RKO (cell line): ENCODE measurements around the gene DIP2C.
"Not testable (repeated sequence)": the region's sequence is repeated elsewhere in the genome, so short reads cannot be mapped to it uniquely, and the experiment has no call there.

Experiments
- DNase-seq: peaks from one replicate; pipeline ENCODE4 v3.0.0-alpha.2; 2016; ENCODE audit warnings: low spot score

DIP2C gene

DNA sequence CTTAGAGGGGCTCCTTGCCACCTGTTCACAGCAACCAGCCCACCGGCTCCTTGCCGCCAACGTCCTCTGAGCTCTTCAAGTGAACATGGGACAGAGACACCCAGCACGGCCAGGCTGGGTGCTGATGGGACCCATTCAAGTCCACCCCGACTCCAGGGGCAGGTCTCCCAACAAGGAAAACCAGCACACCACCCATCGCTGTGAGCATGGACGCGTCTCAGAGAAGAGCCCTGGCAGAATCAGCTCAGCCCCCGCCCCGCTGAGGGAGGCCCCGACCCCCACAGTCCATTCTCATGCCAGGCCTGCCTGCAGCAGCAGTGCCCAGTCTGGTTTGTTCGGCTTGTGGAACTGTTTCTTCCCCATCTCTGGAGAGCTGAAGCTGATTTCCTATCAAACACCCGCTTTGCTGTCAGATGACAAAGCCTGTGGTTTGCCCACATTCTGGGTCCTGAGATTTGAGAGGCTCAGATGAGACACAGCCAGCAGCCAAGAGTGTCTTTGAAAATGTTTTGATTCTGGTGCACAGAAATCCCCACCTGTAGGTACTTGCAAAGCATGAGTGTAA is 337.6 kb downstream of the DIP2C start:
- no peak for DNase-seq

DNA sequence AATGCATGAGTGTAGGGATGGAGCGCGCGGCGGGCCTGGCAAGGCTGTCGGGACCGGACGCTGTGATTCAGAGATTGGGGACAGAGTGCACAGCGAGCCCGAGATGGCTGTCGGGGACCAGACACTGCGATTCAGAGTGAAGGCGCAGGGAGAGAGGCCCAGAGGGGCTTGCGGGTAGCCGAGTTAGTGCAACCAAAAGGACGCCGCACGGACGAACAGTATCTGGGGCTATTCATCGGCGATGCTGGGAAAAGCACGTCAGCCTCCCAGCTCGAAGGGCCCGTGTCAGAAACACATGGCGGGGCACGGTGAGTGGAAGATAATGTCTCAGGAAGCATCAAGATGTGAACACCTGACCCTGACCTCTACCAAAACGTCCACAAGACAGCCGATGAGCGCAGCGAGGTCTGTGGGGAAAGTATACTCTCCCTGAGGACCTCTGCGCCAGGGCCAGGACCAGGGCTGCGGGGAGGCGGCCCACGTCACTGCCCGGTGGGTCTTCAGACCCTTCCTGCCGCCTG is 338.4 kb downstream of the DIP2C start:
- DNase-seq: no peak

DNA sequence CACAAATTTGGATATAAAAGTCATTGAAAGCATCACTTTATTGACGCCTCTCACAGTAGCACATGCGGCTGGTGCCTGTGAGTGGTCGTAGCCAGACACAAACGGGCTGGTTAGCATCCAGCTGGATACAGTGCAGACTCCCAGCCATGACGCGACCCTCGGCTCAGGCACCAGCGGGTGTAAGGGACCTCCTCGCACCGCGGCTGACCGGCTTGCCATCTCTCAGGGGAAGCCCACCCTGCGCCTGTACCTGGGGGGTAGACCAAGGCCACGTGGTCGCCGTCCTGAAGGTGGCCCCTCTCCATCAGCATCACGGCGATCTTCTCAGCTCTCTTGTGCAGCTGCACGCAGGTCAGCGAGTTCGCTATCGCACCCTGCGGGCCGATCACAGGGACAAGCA is 340.4 kb downstream of the DIP2C start:
- no peak for DNase-seq

DNA sequence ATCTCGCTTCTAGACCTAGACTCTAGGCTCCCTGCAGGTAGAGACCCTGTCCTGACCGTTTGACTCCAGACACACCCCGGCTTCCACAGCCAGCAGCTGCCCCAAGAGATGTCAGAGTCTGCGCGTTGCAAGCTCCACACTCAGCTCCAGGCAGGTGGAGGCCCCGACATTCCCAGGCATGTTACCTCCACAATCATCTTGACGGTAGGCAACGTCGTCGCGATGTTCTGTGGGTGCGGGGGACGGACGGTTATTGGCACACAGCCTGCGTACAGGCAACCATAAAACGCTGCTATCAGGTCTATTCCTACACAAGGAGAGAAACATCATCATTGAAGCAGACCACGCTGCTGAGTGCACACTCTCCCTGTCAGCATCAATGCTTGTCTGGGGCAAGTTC is 341.0 kb downstream of the DIP2C start:
- no peak for DNase-seq

DNA sequence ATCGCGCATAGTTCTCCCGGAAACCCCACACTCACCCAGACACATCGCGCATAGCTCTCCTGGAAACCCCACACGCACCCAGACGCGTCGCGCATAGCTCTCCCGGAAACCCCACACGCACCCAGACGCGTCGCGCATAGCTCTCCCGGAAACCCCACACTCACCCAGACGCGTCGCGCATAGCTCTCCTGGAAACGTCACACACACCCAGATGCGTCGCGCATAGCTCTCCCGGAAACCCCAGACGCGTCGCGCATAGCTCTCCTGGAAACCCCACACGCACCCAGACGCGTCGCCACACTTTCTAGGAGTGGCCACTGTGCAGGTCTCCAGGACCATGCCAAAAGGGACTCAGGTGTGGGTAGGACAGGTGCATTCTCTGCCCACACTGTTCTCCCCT is 341.7 kb downstream of the DIP2C start:
- DNase-seq: not testable (repeated sequence)

DNA sequence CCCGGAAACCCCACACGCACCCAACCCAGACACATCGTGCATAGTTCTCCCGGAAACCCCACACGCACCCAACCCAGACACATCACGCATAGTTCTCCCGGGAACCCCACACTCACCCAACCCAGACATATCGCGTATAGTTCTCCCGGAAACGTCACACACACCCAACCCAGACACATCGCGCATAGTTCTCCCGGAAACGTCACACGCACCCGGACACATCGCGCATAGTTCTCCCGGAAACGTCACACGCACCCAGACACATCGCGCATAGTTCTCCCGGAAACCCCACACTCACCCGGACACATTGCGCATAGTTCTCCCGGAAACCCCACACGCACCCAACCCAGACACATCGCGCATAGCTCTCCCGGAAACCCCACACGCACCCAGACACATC is 342.3 kb downstream of the DIP2C start:
- DNase-seq: not testable (repeated sequence)

DNA sequence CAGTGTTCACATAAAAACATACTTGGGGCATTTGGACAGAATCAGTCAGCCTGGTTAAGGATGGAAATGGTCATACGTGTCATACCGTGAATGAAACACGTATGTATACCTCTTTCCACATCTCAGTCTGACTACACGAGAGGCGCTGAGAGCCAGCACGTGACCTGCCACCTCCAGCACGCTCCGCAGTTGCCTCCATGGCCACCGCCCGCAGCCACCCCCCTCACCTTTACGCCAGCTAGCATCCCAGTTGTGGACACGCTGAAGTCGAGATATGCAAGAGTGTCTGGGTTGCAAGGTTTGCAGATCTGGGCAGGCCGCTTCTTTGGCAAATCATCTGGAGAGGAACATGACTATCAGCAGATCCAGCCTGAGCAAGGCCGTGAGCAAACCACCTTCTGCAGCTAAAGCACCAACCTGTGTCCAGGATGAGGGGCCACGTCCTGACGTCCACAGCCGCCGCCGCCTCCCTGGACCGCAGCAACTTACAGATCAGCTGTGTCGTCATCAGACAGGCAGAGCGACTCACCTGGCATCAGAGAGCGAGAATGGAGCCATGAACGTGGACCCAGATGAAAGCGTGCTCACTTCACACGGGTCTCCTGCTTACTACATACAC is 344.8 kb downstream of the DIP2C start:
- DNase-seq: no peak

DNA sequence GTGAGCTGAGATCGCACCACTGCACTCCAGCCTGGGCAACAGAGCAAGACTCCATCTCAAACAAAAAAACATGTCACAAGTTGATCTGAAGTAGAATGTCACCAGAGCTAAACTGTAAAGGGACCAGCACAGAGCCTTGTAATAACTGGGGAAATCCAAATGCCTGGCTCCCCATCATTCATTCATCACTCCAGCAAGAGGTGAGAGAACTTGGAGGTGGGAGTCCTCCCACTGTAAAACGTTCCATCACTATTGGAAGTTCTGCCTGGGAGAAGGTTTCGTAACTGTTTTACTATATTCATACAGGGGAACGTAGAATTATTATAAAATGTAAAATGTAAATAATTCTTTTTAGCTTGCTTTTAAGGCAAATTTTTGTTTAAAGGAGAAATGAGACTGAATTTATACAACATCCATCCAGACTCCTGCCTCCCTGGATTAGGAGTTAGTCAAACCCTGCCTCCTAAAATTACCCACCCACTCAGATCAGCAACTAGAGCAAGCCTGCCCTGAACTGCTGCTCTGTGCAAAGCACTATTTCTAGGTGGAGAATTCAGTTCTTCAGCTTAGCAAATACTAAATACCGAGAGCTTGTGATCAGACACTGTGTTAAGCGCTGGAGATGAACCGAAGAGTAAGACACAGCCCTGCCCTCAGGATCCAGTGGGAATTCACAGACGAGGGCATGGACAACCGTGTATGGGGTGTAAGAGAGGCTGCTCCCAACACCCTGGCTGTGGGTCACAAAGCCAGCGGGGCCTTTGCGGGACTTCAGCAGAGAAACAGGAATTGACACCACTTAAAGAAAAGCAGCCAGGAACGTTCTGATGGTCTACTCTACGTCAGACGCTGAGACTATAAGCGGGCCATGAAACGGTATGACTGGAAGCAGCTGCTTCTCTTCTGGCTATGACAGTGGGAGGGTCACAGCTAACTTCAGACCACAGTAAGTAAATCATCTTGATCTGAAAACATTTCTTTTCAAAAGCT is 345.9 kb downstream of the DIP2C start:
- no peak for DNase-seq

DNA sequence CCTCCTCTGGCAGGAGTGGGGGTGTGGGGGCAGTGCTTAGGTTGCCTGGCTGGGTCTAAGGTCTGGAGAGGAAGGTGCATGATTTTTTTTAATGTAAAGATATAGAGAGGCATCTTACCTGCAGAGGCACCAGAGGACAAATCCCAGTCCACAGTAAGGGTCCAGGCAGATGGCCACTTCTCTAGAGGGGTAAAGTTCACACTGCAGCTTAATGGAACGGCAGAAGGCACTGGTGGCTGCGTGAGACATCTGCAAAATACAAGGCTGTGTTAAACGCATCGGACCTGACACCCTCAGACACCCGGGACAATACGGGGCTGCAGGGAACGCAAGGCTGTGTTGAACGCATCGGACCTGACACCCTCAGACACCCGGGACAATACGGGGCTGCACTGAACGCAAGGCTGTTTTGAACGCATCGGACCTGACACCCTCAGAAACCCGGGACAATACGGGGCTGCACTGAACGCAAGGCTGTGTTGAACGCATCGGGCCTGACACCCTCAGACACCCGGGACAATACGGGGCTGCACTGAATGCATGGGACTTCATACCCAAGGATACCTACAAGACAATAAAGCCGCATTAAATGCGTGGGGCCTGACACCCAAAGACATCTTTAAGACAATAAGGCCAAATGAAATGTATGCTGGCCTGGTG is 348.3 kb downstream of the DIP2C start:
- no peak for DNase-seq

DNA sequence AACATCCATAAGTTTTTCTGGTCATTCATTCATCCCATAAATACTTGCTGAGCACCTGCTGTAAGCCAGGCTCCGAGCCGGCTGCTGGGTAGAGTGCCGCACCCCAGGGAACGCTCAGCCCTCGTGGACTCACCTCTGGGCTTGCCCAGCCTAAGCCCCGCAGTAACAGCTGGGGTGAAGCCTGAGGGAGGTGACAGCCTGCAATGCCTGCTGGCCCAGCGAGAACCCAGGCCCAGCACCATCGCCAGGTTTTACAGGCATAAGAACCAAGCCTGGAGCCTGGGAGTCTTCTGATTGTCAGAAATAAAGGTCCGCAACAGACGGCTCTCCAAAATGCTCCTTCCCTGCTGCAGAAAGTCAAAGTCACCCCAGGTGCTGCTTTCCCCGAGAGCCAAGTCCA is 348.8 kb downstream of the DIP2C start:
- no peak for DNase-seq

DNA sequence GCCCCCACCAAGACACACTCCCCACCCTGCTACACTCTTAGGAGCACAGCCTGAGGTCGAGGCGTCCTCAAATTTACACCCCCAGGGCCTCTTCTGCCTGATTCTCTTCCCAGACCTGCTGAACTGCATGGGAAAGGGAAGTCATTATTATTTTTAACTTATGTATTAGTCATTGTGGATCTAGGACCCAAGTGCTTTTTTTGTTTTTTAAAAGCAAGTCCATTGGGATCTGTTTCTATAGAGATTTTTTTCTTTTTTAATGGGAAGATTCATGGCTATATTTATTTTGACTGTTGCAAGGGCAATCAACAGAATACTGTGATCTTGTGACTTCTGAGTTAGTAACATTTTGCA is 350.5 kb downstream of the DIP2C start:
- DNase-seq: no peak

DNA sequence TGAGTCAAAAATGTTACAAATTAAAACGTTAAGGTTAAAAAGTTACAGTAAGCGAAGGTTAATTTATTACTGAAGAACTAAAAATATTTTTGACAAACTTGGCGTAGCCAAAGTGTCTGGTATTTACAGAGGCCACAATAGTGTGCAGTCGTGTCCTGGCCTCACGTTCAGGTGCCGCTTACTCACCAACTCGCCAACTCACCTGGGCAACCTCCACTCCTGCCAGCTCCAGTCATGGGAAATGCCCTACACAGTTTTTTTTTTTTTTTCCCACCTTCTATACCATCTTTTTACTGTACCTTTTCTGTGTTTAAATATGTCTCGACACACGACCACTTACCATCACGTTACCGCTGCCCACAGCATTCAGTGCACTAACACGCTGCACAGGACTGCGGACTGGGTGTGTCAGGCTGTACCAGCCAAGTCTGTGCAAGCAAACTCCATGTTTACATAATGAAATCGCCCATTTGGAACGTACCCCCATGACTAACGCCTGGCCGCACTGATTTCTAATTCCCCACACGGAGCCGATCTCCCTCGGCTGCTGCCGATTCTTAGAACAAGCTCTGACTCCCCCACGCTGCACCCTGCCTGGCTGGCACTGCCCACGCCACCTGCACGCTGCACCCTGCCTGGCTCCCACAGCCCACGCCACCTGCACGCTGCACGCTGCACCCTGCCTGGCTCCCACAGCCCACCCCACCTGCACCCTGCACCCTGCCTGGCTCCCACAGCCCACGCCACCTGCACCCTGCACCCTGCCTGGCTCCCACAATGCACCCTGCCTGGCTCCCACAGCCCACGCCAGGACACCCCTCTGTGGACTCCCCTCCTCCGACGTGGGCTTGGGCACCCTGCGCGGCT is 351.1 kb downstream of the DIP2C start:
- no peak for DNase-seq

DNA sequence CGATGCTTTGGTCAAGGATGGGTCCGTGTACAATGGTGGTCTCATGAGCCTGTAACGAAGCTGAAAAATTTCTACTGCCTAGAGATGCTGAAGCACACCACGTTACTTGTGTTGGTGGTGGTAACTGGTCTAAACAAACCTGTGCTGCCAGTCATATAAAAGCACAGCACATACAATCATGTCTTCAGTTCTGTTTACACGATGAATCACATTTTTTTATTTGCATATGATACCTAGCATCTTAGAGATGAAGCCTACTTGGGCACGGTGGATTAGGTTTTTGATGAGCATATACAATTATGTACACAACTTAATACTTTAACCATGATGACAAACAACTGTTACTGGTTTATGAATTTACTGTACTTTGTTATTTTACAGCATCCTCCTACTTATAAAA is 353.2 kb downstream of the DIP2C start:
- no peak for DNase-seq

DNA sequence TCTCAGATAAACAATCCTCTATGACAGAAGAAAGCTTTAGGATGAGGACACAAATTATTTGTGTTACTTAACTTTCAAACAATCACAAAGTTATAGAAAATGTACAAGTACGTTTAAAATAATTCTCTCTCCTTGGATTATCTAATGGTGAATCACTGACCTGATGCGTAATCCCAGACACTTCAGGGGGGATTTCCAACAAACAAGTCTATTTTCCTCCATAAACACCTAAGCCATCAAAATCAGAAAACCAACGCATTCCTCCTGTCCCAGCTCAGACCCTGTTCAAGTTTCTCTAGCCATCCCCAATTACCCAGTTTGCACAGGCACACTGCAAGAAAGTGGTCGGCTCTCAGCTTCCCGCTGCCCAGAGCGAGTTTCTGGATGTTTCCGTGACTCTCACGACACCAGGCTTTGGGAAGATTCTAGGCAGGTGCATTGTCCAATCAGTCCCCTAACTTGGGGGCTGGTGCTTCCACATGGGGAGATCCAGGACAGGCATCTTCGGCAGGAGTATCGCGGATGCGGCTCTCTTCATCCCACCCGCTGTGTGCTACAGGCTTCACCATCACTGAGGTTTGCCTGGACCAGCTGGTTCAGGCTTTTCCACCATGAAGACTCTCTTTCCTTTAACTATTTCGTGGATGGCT is 354.2 kb downstream of the DIP2C start:
- DNase-seq: peak; percentile 20

DNA sequence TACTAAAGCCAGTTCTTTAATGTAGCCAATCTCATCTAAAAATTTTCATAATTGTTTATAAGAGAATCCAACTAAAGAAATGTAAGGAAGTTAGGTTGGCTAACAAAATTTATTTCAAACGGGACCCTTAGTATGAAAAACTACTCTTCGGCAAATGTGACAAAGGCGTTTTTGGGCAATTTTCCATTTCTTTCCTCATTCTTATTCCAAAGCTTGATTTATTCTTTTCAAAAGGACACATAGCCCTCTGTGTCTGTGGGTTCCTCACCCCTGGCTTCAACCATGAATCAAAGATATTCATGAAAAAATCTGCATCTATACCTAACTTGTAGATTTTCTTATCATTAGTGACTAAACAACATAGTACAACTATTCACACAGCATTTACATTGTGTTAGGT is 358.3 kb downstream of the DIP2C start:
- DNase-seq: no peak

DNA sequence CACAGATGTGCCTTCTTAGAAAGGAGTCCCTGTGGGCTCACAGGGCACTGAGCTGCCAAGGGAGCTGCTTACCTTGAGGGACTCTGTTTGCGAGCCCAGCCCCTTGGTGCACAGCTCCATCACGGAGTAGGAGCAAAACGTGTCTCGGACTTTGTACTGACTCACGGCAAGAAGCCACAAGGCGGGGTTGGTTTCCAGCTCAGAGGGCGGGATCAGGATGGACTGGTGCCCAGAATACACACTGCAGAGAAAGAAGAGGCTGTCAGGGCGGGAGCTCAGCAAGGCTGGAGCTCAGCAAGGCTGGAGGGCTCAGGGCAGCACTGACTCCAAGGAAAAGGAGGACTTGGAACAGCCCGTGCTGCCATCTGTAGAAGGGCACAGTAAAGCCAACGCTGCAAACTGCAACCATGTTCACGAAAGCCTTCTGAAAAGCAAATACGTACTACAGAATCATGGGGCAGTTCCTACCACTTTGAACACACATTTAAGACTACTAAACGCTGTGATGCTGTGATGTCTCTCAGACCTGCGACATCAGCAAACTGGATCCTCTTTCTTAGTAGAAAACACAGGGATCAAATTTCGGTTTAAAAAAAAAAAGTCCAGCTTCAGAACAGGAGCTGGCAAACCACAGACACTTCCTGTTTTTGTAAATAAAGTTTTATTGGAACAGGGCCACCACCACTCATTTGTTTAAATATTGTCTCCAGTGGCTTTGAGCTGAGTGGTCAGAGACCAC is 359.9 kb downstream of the DIP2C start:
- peak; percentile 97 for DNase-seq

DNA sequence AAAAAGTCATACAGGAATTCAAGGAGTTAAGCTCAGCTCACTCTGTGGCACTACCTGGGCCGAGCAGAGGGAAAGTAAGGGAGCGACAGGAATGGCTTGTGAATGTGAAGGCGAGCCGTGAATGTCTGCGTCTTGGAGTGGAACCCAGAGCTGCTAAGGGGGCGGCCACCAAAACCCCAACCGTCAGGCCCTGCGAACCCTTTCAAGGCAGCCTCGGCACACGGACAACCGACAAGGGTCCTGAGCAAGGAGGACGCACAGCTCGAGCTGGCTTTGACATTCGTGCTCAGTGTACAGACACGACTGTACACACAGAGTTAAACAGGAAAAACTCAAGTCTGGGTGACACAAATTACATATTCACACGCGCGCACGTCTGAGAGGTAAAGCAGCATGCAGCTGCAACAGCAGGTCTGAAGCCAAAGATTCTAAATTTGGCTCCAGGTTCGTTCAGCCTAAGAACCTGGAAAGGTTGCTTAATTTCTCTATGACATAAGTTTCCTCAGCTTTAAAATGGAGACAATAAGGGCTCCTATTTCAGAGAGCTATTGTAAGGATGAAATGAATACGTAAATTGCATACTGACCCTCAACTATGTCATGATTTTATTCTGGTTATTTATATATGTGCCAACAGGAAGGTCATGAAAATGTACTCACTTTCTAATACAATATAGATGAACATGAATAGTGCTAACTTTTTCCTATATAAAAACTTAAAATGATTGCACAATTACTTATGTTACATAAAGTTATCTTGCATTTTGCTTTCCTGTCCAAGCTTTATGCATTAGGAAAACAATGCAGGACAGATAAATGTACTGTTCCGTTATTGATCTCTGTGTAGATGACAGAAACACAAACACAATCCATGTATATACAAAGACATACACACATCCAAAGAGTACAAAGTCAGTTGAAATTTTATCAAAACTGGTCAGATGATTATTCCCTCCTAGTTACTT is 361.3 kb downstream of the DIP2C start:
- DNase-seq: no peak

DNA sequence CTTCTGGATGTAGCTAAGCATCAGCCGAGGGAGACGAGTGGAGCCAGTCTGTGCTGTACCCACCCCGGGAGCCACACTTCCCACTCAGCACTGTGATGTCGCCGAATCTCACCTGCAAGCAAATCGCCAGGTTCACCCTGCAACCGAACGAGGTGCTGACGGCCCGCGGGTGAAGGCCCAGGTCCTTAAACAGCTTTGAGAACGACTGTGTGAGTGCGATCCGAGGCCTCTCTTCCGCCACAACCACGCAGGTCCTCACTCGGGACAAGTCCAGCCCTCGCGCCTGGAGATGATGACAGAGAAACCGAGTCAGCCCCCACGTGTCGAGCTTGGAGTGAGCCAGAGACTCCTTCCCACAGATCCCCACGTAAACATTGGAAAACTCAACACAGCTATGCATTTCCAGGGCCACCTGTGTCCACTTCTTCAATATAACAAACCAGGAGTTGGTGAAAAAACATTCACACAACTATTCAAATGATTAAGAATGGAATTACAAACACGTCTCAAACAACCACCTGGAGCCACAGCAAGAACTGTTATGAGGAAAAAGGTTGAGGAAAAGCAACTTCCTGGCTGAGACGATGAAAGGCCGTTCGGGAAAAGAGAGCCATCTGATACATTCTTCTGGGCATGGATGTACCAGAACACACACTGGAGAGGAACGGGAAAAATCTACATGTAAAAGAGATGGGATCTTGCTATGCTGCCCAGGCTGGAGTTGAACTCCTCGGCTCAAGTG is 362.4 kb downstream of the DIP2C start:
- no peak for DNase-seq
